Common myeloid progenitor, CD34-positive (primary cell): Measurements from ENCODE around the gene IFNA7.
"Not testable (repeated sequence)": the region's sequence is repeated elsewhere in the genome, so short reads cannot be mapped to it uniquely, and the experiment has no call there.

Experiments
- CTCF ChIA-PET: fragments of 350-600 bp; sonication (Branson Sonifier 250); formaldehyde crosslinking; loops from one replicate; lab custom pipeline; 2021; ENCODE audit warnings: antibody characterized with exemption; lab: Charles Lee
- POLR2A ChIA-PET: fragments of 350-600 bp; sonication (Branson Sonifier 250); formaldehyde crosslinking; loops from one replicate; lab custom pipeline; 2021; ENCODE audit warnings: antibody characterized with exemption; lab: Charles Lee
- DNase-seq, 3 donors: peaks; one replicate each; pipeline versions ENCODE4 v3.0.0 to v3.0.0-alpha.2; 2013
- H3K27ac ChIP-seq, 2 experiments: 1 replicate in 1 of 2; 2 replicates in 1 of 2; pipeline ENCODE4 v1.7.0; 2013; ENCODE audit warnings: inconsistent platforms in 2 of 2, low read length in 2 of 2, mild to moderate bottlenecking in 2 of 2, low read depth in 1 of 2, moderate library complexity in 1 of 2; ENCODE audit not compliant: severe bottlenecking in 2 of 2, insufficient read depth in 1 of 2, poor library complexity in 1 of 2
- H3K27me3 ChIP-seq, 5 experiments: replicated peaks in 2 of 5; 1 replicate in 3 of 5; 2 replicates in 2 of 5; pipeline versions ENCODE4 v1.6.1 to v1.7.0; 2013; ENCODE audit warnings: low read length in 4 of 5, mild to moderate bottlenecking in 2 of 5, moderate library complexity in 2 of 5, inconsistent platforms in 1 of 5; ENCODE audit not compliant: insufficient read depth in 5 of 5, control insufficient read depth in 4 of 5
- H3K36me3 ChIP-seq, 4 experiments: 1 replicate in 2 of 4; 2 replicates in 2 of 4; pipeline versions ENCODE4 v1.6.1 to v1.7.0; 2013; ENCODE audit warnings: low read length in 3 of 4, control low read depth in 1 of 4, mild to moderate bottlenecking in 1 of 4; ENCODE audit not compliant: control insufficient read depth in 4 of 4, insufficient read depth in 4 of 4
- H3K4me1 ChIP-seq, 4 experiments: 1 replicate in 3 of 4; 2 replicates in 1 of 4; pipeline versions ENCODE4 v1.6.1 to v1.7.1; 2013; ENCODE audit warnings: low read length in 3 of 4, mild to moderate bottlenecking in 3 of 4, control low read depth in 1 of 4, inconsistent platforms in 1 of 4, moderate library complexity in 1 of 4; ENCODE audit not compliant: control insufficient read depth in 4 of 4, insufficient read depth in 4 of 4; ENCODE audit errors: control extremely low read depth in 1 of 4
- H3K4me3 ChIP-seq, 7 experiments: 1 replicate in 4 of 7; 2 replicates in 3 of 7; pipeline versions ENCODE4 v1.5.1 to v1.7.0; 2013; ENCODE audit warnings: mild to moderate bottlenecking in 7 of 7, low read length in 6 of 7, moderate library complexity in 6 of 7, inconsistent platforms in 2 of 7, low read depth in 2 of 7, control low read depth in 1 of 7; ENCODE audit not compliant: insufficient read depth in 4 of 7, control insufficient read depth in 1 of 7; ENCODE audit errors: extremely low read depth in 1 of 7
- H3K9me3 ChIP-seq, 5 experiments: 1 replicate in 4 of 5; 2 replicates in 1 of 5; pipeline versions ENCODE4 v1.6.1 to v1.7.1; 2013; ENCODE audit warnings: low read length in 4 of 5, mild to moderate bottlenecking in 2 of 5, inconsistent platforms in 1 of 5, low read depth in 1 of 5, moderate library complexity in 1 of 5; ENCODE audit not compliant: control insufficient read depth in 4 of 5, insufficient read depth in 2 of 5; ENCODE audit errors: control extremely low read depth in 1 of 5
- WGBS: methylation state at CpG from one replicate; pipeline ENCODE4 v1.1.5; 2013; ENCODE audit not compliant: insufficient coverage; 5-methylcytosine and 5-hydroxymethylcytosine counted together

The IFNA7 gene

DNA sequence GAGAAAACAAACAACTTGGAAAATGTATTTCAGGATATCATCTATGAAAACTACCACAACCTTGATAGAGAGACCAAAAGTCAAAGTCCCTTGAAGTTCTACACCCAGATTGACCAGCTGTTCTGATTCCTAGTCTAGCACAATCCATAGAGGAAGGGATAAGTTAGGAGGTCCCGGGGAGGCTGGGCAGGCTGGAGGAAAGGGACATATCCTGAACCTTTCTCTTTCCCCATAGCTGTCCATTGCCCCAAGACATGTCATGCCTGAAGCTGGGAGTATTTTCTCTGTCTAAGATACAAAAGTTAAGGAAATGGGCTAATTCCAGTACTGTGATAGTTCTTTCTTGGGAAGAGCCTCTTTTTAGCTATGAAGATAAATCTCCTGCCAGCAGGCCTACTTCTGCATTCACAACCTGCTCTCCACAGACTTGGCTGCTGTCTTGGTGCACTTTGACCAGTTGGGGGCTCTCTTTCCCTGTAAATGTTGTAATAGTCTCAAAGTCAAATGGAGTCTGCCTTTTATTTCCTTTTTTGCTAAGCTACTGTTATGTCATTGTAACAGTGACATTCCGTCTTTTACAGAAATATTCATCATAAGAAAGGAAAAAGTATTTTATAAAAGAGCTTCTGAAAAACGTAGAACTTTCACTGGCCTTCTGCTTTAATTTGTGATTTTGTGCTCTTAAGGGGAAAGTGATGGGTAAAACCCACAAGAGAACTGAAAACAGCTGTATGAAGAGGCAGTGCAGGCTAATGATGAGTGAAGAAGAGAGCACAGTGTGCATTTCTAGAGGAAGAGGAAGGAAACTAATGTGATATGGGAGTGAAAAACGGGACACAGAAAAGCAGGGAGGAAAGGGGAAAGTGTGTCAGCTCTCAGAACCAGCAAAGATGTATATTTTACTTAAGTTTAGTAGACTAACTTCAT, 18.9 kb downstream of the IFNA7 start:
- no CpG with 5 or more reads among the region's 4 CpGs for WGBS
- H3K27ac ChIP-seq, H3K4me3 ChIP-seq, H3K4me1 ChIP-seq, H3K27me3 ChIP-seq, POLR2A ChIA-PET, H3K36me3 ChIP-seq, H3K9me3 ChIP-seq: not testable (repeated sequence)
- CTCF ChIA-PET = interaction anchor here (0.7 to 2.6 kb wide), 11 partner anchors 9 to 283 kb away, joined by 3 to 16 read pairs (median 4); no protein-coding TSS in a partner anchor
- DNase-seq = peak; percentile 38 to 72 (median 69)

DNA sequence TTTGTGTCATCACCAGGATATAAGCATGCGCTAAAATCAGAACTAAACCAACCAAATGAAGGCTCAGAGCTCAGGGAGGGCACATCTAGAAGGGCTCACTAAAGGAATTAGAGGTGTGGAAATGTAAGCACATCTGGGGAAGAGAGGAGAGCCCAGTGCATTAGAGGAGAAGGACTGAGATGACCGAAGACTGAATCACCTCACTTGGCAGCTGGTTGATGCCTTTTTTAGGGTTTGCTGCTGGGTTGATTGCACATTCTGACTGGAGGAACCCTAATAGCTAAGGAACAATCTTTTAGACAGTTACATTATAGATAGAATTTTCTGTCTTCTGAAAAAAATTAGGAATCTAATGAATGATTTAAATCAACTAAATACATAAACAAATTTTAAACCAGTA, 27.3 kb downstream of the IFNA7 start:
- Histone ChIP-seq H3K27ac (no peak overlapping the region), H3K27me3 (no peaks in the 10 kb centered on the region), H3K4me1 (no peaks in the 10 kb centered on the region), H3K36me3 (no peaks in the 10 kb centered on the region), H3K4me3 (no peak overlapping the region), H3K9me3 (no peaks in the 10 kb centered on the region)
- no CpG with 5 or more reads among the region's 2 CpGs for WGBS
- ChIA-PET CTCF (interaction anchor here (2.1 kb wide), 1 partner anchor 9 kb away, joined by 10 read pairs; no protein-coding TSS in a partner anchor), POLR2A (no interaction called here)
- DNase-seq = no peak

DNA sequence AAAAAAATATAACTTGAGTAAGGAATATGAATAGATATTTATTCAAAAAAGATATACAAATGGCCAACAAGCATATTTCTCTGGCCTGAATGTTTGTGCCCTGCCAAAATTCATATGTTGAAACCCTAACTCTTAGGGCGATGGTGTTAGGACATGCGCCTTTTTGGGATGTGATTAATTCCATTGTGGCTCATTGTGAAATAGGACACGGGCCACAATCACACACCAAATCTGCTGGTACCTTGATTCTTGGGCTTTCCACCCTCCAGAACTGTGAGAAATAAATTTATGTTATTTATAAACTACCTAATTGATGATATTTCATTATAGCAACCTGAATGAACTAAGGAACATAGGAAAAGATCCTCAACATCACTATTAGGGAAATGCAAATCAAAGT, 29.8 kb downstream of the IFNA7 start:
- Histone ChIP-seq H3K27ac (no peak overlapping the region), H3K27me3 (no peaks in the 10 kb centered on the region), H3K4me3 (no peak overlapping the region), H3K9me3 (no peaks in the 10 kb centered on the region), H3K4me1 (no peaks in the 10 kb centered on the region), H3K36me3 (no peaks in the 10 kb centered on the region)
- WGBS = no CpG with 5 or more reads among the region's 3 CpGs
- no peak for DNase-seq
- ChIA-PET POLR2A (no interaction called here), CTCF (no interaction called here)

DNA sequence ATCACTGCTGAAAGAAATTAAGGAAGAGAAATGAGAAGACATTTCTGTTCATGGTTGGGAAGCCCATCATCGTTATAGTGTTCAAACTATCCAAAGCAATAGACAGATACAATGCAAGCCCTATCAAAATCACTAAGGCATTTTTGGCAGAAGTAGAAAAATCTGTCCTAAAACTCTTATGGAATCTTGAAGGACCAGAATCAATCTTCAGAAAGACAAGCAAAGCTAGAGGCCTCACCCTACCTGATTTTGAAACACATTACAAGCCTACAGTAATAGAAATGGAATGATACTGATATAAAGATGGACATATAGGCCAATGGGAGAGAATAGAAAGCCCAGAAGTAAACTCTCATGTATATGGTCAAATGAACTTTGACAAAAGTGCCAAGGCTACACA, 30.7 kb downstream of the IFNA7 start:
- CTCF ChIA-PET = no interaction called here
- Histone ChIP-seq H3K36me3 (no peaks in the 10 kb centered on the region), H3K4me3 (no peak overlapping the region), H3K27ac (no peak overlapping the region), H3K4me1 (no peaks in the 10 kb centered on the region), H3K27me3 (no peaks in the 10 kb centered on the region), H3K9me3 (no peaks in the 10 kb centered on the region)
- WGBS = no CpG with 5 or more reads among the region's 1 CpG
- POLR2A ChIA-PET = no interaction called here
- DNase-seq = no peak

DNA sequence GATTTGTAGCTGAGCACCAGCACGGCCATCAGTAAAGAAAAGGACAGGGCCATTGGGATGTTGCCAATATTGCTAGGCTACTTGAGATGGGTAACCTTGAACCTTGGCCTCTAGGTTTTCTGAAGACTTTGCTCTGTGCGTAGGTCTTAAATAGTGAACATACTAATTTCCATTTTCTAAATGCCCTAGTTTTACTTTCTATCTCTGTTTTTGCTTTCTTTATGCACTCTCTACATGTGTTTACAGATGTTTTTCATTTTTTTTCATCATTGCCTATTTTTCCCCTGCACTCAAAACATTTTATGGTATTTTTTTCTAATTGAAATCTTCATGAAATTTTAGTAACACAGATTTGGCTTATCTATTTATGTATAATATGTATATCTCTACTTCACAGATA, 35.4 kb downstream of the IFNA7 start, which contains the start of gene IFNA21:
Gene IFNA21, minus strand, starts transcription at position 101 of the 400 bp plus-strand sequence. Its CDS starts 48 bp downstream, at position 53.
- 100% methylated on average over 1 of the region's 2 CpGs for WGBS
- DNase-seq, H3K27ac ChIP-seq, H3K4me3 ChIP-seq, H3K9me3 ChIP-seq, CTCF ChIA-PET, H3K27me3 ChIP-seq, H3K36me3 ChIP-seq, POLR2A ChIA-PET, H3K4me1 ChIP-seq: not testable (repeated sequence)

DNA sequence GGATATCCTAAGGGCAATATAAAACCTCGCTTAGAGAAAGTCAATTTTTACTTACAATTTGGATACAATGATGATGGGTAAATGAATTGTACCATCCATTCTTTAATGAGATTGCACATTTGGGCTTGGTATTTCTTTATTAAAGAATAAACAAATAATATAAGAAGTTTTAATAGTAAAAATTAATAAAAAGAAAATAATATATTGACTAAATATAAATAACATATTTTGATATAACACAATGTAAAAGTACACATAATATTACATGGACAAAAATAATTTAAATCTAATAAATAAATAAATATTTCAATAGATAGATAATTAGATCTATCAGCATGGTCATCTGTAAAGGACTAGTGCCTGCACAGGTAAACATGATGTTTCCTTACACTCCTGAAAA, 36.5 kb downstream of the IFNA7 start:
- ChIA-PET CTCF (no interaction called here), POLR2A (no interaction called here)
- H3K9me3 ChIP-seq = no peaks in the 10 kb centered on the region

DNA sequence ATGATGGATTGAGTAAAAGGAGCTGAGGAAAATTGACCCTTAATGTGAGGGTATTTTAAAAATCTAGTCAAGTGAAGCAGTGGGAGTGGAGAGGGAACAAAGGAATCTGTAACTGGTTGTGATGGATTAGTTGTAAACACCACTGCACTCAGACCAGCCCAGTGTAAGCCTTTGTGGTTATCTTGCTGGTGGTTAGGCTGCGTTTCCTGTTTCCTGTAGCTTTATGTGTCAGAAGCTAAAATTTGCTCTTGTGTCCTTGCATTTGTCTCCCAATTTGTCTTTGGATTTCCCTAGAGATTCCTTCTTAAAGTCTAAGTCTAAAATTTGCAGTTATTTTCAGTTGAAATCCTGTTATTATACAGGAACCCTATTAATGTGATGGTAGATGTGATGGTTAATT, 41.8 kb downstream of the IFNA7 start:
- no peaks in the 10 kb centered on the region for H3K36me3 ChIP-seq
- no CpG with 5 or more reads among the region's 1 CpG for WGBS
- POLR2A ChIA-PET = no interaction called here
- peaks cover 0 to 10% (median 1%) of the 10 kb centered on the region in 5 experiments for H3K9me3 ChIP-seq
- CTCF ChIA-PET = no interaction called here
- H3K4me3 ChIP-seq = no peak overlapping the region
- no peak overlapping the region for H3K27ac ChIP-seq
- H3K27me3 ChIP-seq = no peaks in the 10 kb centered on the region
- peak; percentile 19 to 78 (median 67) for DNase-seq
- peaks cover 0 to 4% (median 0%) of the 10 kb centered on the region in 4 experiments for H3K4me1 ChIP-seq

More for the DNA sequence above, 36.5 kb downstream of the IFNA7 start:
- Histone ChIP-seq H3K36me3 (no peaks in the 10 kb centered on the region), H3K4me1 (no peaks in the 10 kb centered on the region), H3K4me3 (no peak overlapping the region), H3K27me3 (no peaks in the 10 kb centered on the region), H3K27ac (no peak overlapping the region)
- DNase-seq = no peak
- WGBS = no CpG with 5 or more reads among the region's 1 CpG
